Testis (tissue), 2 donors: Measurements from ENCODE around the gene CCR3.

Experiments
- POLR2A ChIP-seq: fragments of 450-650 bp; IDR thresholded peaks from one replicate; pipeline ENCODE4 v1.6.1; 2017; ENCODE audit warnings: antibody characterized with exemption, mild to moderate bottlenecking, moderate library complexity
- TF ChIP-seq, protein P1 (sequence below), 3 experiments: fragments of 450-650 bp in 2 of 3; fragments of 200-600 bp in 1 of 3; sonication (generic) in 1 of 3; IDR thresholded peaks; one replicate each; pipeline ENCODE4 v1.5.1; 2016 to 2019; ENCODE audit warnings: antibody characterized with exemption in 3 of 3, mild to moderate bottlenecking in 2 of 3, moderate library complexity in 1 of 3

DNA sequence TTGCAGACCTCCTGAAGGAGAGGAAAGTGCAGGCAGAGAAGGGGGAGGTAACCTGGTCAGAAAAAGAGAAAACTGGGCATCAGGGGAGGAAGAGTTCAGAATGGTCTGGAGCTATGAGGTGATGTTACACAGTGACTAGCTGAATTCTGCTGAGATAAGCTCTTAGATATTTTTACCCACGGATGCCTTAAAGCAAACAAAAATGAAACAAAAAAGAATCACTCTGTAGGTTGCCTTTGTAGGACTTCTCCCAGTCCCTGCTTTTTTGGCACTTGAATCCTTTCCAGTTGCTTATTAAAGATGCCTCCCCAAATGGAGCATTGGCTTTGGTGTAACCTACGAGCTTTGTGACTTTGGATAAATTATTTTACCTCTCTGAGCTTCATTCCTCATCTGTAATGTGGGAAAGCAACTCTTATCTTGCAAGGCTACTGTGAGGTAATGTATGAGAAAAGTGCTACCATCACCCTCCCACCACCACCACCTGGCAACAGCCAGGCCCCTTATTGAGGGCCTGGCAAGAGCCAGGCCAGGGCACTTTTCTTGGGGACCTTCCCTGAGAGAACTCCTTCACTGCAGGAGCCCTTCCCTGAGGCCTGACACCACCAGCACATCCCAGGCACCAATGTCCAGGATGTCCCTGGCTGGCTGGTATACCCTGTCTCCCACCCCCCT lies 36.8 kb upstream of the CCR3 start:
- TF ChIP-seq, protein P1, sequence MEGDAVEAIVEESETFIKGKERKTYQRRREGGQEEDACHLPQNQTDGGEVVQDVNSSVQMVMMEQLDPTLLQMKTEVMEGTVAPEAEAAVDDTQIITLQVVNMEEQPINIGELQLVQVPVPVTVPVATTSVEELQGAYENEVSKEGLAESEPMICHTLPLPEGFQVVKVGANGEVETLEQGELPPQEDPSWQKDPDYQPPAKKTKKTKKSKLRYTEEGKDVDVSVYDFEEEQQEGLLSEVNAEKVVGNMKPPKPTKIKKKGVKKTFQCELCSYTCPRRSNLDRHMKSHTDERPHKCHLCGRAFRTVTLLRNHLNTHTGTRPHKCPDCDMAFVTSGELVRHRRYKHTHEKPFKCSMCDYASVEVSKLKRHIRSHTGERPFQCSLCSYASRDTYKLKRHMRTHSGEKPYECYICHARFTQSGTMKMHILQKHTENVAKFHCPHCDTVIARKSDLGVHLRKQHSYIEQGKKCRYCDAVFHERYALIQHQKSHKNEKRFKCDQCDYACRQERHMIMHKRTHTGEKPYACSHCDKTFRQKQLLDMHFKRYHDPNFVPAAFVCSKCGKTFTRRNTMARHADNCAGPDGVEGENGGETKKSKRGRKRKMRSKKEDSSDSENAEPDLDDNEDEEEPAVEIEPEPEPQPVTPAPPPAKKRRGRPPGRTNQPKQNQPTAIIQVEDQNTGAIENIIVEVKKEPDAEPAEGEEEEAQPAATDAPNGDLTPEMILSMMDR (IDR thresholded peaks at IDR 0.05) = no peak
- no peak for TF ChIP-seq POLR2A
